HepG2 (cell line): ENCODE results near the gene MGAT1.

Source experiments
- ATF5 ChIP-seq: sonication (generic); formaldehyde crosslinking; IDR thresholded peaks from 2 replicates; pipeline ENCODE4 v1.4.0; 2020; ENCODE audit warnings: mild to moderate bottlenecking, low read depth, missing genetic modification reagents
- EP300 ChIP-seq, 3 experiments: sonication (generic) in 1 of 3; formaldehyde crosslinking in 1 of 3; IDR thresholded peaks; 2 replicates each; pipeline versions ENCODE4 v1.5.1 to v1.6.1; 2011 to 2020; ENCODE audit warnings: low read depth in 2 of 3, low read length in 2 of 3, borderline replicate concordance in 1 of 3, improper control_type of control experiment in 1 of 3, mild to moderate bottlenecking in 1 of 3, missing genetic modification reagents in 1 of 3, moderate library complexity in 1 of 3
- EZH2 ChIP-seq: conservative IDR thresholded peaks from 2 replicates; pipeline ENCODE4 v1.6.1; 2012; ENCODE audit warnings: mild to moderate bottlenecking, low read depth, low read length, moderate library complexity
- JUND ChIP-seq: sonication (generic); formaldehyde crosslinking; IDR thresholded peaks from 2 replicates; pipeline ENCODE4 v1.8.0; 2022; ENCODE audit warnings: mild to moderate bottlenecking, missing genetic modification reagents
- MAFK ChIP-seq, 2 experiments: IDR thresholded peaks in 1 of 2; conservative IDR thresholded peaks in 1 of 2; 2 replicates each; pipeline ENCODE4 v1.6.1; 2011; ENCODE audit warnings: improper control_type of control experiment in 2 of 2, low read length in 2 of 2
- MLX ChIP-seq: IDR thresholded peaks from 2 replicates; pipeline ENCODE4 v1.6.1; 2016
- MYC ChIP-seq: sonication (generic); formaldehyde crosslinking; IDR thresholded peaks from 2 replicates; pipeline ENCODE4 v1.9.0; 2021; ENCODE audit warnings: missing genetic modification reagents, borderline replicate concordance
- POLR2AphosphoS5 ChIP-seq: IDR thresholded peaks from 2 replicates; pipeline ENCODE4 v1.6.1; 2012; ENCODE audit warnings: low read depth, low read length
- TBP ChIP-seq: sonication (generic); formaldehyde crosslinking; IDR thresholded peaks from 2 replicates; pipeline ENCODE4 v1.5.0; 2020; ENCODE audit warnings: missing genetic modification reagents
- TF ChIP-seq, protein P1 (sequence below): sonication (generic); formaldehyde crosslinking; IDR thresholded peaks from 2 replicates; pipeline ENCODE4 v1.5.0; 2020; ENCODE audit warnings: mild to moderate bottlenecking, missing genetic modification reagents, moderate library complexity
- TF ChIP-seq, protein P2 (sequence below): sonication (generic); formaldehyde crosslinking; IDR thresholded peaks from 2 replicates; pipeline ENCODE4 v1.5.0; 2020; ENCODE audit warnings: missing genetic modification reagents, mild to moderate bottlenecking, borderline replicate concordance

DNA sequence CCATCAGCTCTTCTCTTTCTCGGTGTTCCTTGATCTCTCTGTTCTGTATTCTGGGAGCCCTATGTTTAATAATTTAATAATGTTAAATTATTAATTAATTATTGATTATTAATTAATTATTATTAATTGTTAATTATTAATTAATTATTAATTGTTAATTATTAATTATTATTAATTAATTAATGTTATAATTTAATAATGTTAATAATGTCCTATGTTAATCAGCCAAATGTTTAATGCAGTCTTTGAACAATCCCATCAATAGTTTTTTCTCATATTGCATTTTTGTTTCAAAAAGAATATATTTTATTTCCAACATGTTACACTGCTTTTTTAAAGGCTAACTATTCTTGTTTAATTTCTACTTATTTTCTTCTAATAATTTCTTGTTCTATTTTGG, 26.2 kb downstream of the MGAT1 start:
- TF ChIP-seq, protein P1, sequence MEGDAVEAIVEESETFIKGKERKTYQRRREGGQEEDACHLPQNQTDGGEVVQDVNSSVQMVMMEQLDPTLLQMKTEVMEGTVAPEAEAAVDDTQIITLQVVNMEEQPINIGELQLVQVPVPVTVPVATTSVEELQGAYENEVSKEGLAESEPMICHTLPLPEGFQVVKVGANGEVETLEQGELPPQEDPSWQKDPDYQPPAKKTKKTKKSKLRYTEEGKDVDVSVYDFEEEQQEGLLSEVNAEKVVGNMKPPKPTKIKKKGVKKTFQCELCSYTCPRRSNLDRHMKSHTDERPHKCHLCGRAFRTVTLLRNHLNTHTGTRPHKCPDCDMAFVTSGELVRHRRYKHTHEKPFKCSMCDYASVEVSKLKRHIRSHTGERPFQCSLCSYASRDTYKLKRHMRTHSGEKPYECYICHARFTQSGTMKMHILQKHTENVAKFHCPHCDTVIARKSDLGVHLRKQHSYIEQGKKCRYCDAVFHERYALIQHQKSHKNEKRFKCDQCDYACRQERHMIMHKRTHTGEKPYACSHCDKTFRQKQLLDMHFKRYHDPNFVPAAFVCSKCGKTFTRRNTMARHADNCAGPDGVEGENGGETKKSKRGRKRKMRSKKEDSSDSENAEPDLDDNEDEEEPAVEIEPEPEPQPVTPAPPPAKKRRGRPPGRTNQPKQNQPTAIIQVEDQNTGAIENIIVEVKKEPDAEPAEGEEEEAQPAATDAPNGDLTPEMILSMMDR = no peak
- TF ChIP-seq MAFK (conservative IDR thresholded peaks at IDR 0.05 in 1 of 2, IDR thresholded peaks at IDR 0.05 in 1 of 2; ENCODE audit: low read length in 2 of 2) (no peak), ATF5 (CRISPR knock-in tag) (no peak), JUND (CRISPR knock-in tag) (no peak), EZH2 (no peak), MYC (CRISPR knock-in tag) (no peak), TBP (no peak), MLX (CRISPR knock-in tag) (no peak), POLR2AphosphoS5 (no peak), EP300 (IDR thresholded peaks at IDR 0.05; ENCODE audit: low read depth in 2 of 2, low read length in 2 of 2) (no peak), EP300 (CRISPR knock-in tag; IDR thresholded peaks at IDR 0.05; ENCODE audit: borderline replicate concordance) (no peak)
- TF ChIP-seq, protein P2, sequence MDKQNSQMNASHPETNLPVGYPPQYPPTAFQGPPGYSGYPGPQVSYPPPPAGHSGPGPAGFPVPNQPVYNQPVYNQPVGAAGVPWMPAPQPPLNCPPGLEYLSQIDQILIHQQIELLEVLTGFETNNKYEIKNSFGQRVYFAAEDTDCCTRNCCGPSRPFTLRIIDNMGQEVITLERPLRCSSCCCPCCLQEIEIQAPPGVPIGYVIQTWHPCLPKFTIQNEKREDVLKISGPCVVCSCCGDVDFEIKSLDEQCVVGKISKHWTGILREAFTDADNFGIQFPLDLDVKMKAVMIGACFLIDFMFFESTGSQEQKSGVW (CRISPR knock-in tag) = no peak
